ENCODE measurements around the gene KCTD18.

DNA sequence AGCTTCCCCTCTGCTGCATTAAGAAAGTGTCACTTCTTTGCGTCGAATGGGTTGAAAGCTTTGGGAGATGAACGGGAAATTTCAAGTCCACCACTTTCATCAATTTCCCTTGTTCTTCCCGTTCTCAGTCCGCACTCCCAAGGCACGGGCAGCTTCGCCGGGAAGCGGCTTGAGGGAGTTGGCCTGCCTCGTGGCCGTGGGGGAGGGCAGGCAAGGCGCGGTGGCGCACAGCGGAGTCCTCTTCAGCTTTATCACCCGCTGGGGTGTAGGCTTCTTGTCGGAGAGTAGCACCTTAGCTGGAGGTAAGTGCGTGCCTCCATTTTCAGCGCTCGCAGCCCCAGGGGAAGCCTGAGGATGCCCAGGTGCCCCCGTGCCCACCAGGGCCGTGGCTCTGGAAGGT is 19.9 kb downstream of the KCTD18 start:
- TF ChIP-seq, protein P1, sequence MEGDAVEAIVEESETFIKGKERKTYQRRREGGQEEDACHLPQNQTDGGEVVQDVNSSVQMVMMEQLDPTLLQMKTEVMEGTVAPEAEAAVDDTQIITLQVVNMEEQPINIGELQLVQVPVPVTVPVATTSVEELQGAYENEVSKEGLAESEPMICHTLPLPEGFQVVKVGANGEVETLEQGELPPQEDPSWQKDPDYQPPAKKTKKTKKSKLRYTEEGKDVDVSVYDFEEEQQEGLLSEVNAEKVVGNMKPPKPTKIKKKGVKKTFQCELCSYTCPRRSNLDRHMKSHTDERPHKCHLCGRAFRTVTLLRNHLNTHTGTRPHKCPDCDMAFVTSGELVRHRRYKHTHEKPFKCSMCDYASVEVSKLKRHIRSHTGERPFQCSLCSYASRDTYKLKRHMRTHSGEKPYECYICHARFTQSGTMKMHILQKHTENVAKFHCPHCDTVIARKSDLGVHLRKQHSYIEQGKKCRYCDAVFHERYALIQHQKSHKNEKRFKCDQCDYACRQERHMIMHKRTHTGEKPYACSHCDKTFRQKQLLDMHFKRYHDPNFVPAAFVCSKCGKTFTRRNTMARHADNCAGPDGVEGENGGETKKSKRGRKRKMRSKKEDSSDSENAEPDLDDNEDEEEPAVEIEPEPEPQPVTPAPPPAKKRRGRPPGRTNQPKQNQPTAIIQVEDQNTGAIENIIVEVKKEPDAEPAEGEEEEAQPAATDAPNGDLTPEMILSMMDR (conservative IDR thresholded peaks at IDR 0.05): no peak
- TF ChIP-seq EZH2 (IDR thresholded peaks at IDR 0.05; ENCODE audit: low read depth): no peak
